Measurements from ENCODE around the gene SKI. TPM values are rescaled to one million over a fixed set of nuclear protein-coding genes. Genes with fewer than 3 reads are reported as not detected.

Gene SKI
- total RNA-seq, 2 experiments from 2014 or later = 4.7 to 11.7 TPM

DNA sequence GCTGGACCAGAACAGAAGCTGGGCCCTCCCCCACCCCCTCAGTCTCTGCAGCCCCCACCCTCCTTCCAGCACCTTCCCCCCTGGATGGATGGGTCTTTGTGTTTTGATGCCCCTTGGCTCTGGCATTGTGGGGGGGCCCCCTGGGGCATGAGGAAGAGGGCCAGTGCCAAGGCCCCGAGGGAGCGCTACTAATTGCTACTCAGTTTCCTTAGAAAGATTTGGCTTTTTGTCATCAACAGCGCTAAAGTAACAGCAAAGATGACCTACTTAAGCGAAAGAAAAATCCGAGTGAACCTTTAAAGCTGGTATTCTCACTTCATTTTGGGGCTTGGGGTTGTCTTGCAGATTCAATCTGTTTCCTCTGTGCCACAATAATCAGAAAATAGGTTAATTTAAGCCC is 63.5 kb downstream of the SKI start:
- no peak overlapping the region for H3K4me2 ChIP-seq (ENCODE audit: low read length)
- TF ChIP-seq EZH2phosphoT487 (IDR thresholded peaks at IDR 0.05; ENCODE audit: borderline replicate concordance, low read depth, low read length) = no peak
- TF ChIP-seq, protein P1, sequence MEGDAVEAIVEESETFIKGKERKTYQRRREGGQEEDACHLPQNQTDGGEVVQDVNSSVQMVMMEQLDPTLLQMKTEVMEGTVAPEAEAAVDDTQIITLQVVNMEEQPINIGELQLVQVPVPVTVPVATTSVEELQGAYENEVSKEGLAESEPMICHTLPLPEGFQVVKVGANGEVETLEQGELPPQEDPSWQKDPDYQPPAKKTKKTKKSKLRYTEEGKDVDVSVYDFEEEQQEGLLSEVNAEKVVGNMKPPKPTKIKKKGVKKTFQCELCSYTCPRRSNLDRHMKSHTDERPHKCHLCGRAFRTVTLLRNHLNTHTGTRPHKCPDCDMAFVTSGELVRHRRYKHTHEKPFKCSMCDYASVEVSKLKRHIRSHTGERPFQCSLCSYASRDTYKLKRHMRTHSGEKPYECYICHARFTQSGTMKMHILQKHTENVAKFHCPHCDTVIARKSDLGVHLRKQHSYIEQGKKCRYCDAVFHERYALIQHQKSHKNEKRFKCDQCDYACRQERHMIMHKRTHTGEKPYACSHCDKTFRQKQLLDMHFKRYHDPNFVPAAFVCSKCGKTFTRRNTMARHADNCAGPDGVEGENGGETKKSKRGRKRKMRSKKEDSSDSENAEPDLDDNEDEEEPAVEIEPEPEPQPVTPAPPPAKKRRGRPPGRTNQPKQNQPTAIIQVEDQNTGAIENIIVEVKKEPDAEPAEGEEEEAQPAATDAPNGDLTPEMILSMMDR (conservative IDR thresholded peaks at IDR 0.05; ENCODE audit: low read length) = no peak

DNA sequence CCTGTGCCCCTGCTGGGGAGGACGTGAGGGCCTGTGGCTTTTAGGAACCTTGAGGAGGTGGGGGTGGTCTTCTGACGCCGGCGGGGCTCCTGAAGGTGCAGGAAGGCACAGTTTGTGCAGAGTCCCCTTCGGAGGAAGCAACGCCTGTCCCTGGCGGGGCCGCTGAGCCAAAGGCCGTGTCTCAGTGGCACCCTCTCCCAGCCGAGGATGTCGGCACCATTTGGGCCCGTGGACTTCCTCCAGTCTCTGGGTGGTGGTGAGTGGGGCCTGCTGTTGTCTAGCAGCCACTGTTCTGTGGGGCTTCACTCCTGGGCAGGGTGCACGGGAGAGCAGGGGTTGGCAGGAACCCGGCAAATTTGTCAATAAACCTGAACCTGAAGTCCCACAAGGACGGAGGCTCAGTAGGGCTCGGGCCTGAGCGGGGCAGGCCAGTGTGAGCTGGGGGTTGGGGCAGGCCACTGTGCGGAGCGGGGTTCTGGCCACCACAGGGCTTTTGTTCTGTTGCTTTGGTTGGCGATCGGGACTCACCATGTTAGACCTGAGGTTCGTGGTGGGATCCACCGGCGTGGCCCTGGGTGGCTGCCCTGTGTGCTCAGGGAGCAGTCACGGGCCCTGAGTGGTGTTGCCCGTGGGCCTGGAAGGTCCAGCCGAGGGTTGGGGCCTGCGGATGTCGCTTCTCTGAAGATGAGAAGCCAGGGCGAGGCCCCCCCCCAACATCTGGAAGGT is 64.8 kb downstream of the SKI start:
- no TSS peak for BruUV-seq (replicated peaks)
- CTCF ChIA-PET (ENCODE audit: unreplicated experiment) = no interaction called here
- TF ChIP-seq, protein P1 (conservative IDR thresholded peaks at IDR 0.05; ENCODE audit: low read length) = no peak
- no peak for TF ChIP-seq EZH2phosphoT487 (IDR thresholded peaks at IDR 0.05; ENCODE audit: borderline replicate concordance, low read depth, low read length)
- no peak overlapping the region for H2AFZ ChIP-seq (ENCODE audit: low read length)
- no peak overlapping the region for H3K27ac ChIP-seq (ENCODE audit: low read depth, low read length, poor library complexity, severe bottlenecking)
- no peak overlapping the region for H3K4me3 ChIP-seq (ENCODE audit: low read depth, low read length, poor library complexity, severe bottlenecking)
- H3K4me2 ChIP-seq (ENCODE audit: low read length) = no peak overlapping the region
- no peaks in the 10 kb centered on the region for H3K79me2 ChIP-seq (ENCODE audit: insufficient read depth, low read depth, low read length)
- POLR2A ChIA-PET = no interaction called here
- DNase-seq (ENCODE audit: low spot score) = no peak
- H3K36me3 ChIP-seq (ENCODE audit: insufficient read depth, low read length) = no peaks in the 10 kb centered on the region
- intact Hi-C loops (cut with micrococcal nuclease; ENCODE audit: unreplicated experiment) = no loop called here
- H3K9me3 ChIP-seq (ENCODE audit: low read length) = no peaks in the 10 kb centered on the region
- peaks cover 7% of the 10 kb centered on the region for H3K4me1 ChIP-seq (ENCODE audit: insufficient read depth, low read length, poor library complexity, severe bottlenecking)
- no peaks in the 10 kb centered on the region for H3K9me2 ChIP-seq (ENCODE audit: insufficient read depth, low read length)
- H4K20me1 ChIP-seq (ENCODE audit: insufficient read depth, low read length) = peaks cover 6% of the 10 kb centered on the region; the same call in 1 of the 2 replicates

More for the DNA sequence above, 63.5 kb downstream of the SKI start:
- ChIA-PET CTCF (ENCODE audit: unreplicated experiment) (no interaction called here), POLR2A (no interaction called here)
- H3K4me3 ChIP-seq (ENCODE audit: low read depth, low read length, poor library complexity, severe bottlenecking) = no peak overlapping the region
- H2AFZ ChIP-seq (ENCODE audit: low read length) = no peak overlapping the region
- intact Hi-C loops (cut with micrococcal nuclease; ENCODE audit: unreplicated experiment) = no loop called here
- no TSS peak for BruUV-seq (replicated peaks)
- H3K27ac ChIP-seq (ENCODE audit: low read depth, low read length, poor library complexity, severe bottlenecking) = no peak overlapping the region
- no peaks in the 10 kb centered on the region for H3K9me3 ChIP-seq (ENCODE audit: low read length)
- no peak for DNase-seq (ENCODE audit: low spot score)
- H3K4me1 ChIP-seq (ENCODE audit: insufficient read depth, low read length, poor library complexity, severe bottlenecking) = peaks cover 7% of the 10 kb centered on the region
- no peaks in the 10 kb centered on the region for H3K79me2 ChIP-seq (ENCODE audit: insufficient read depth, low read depth, low read length)
- no peaks in the 10 kb centered on the region for H3K9me2 ChIP-seq (ENCODE audit: insufficient read depth, low read length)
- H4K20me1 ChIP-seq (ENCODE audit: insufficient read depth, low read length) = peaks cover 6% of the 10 kb centered on the region; the same call in 1 of the 2 replicates
- H3K36me3 ChIP-seq (ENCODE audit: insufficient read depth, low read length) = no peaks in the 10 kb centered on the region

DNA sequence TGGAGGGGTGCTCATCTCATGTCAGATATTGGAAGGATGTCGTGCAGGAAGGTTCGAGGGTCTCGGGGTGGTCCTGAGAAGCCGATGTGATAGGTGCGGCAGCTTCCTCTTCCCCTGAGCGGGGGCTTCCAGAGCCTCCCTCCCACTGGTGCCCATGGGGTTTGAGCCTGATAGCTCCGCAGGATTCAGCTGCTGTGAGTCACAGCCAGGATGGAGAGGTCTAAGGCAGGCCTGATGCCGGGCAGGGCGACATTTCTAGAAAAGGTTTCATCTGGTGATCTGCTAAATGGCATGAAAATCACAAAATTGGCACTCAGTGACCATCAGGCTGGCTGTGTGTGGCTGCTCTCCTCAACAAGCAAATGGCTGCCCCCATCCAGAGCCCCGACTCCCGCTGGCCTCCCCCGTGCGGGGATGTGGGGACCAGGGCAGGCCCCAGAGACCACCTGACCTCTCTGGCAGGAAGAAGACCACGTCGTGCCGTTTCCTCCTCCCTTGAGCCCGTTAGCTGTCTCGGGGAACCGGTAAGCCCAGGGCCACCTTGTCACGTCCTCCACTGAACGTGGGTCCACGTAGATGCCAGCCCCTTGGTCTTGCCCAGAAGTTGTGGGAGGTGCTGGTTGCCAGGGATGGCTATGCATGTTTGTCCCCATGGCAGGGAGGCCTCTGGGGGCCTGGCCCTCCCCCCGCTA is 66.1 kb downstream of the SKI start:
- CTCF ChIA-PET (ENCODE audit: unreplicated experiment) = no interaction called here
- H4K20me1 ChIP-seq (ENCODE audit: insufficient read depth, low read length) = peaks cover 6% of the 10 kb centered on the region; the same call in 1 of the 2 replicates

More for the DNA sequence above, 66.1 kb downstream of the SKI start:
- TF ChIP-seq, protein P1 (conservative IDR thresholded peaks at IDR 0.05; ENCODE audit: low read length) = no peak
- TF ChIP-seq EZH2phosphoT487 (IDR thresholded peaks at IDR 0.05; ENCODE audit: borderline replicate concordance, low read depth, low read length) = no peak
- H3K27ac ChIP-seq (ENCODE audit: low read depth, low read length, poor library complexity, severe bottlenecking) = no peak overlapping the region
- H3K9me2 ChIP-seq (ENCODE audit: insufficient read depth, low read length) = no peaks in the 10 kb centered on the region
- H3K36me3 ChIP-seq (ENCODE audit: insufficient read depth, low read length) = no peaks in the 10 kb centered on the region
- intact Hi-C loops (cut with micrococcal nuclease; ENCODE audit: unreplicated experiment) = no loop called here
- H2AFZ ChIP-seq (ENCODE audit: low read length) = no peak overlapping the region
- H3K4me1 ChIP-seq (ENCODE audit: insufficient read depth, low read length, poor library complexity, severe bottlenecking) = peaks cover 8% of the 10 kb centered on the region
- H3K9me3 ChIP-seq (ENCODE audit: low read length) = no peaks in the 10 kb centered on the region
- DNase-seq (ENCODE audit: low spot score) = no peak
- H3K4me2 ChIP-seq (ENCODE audit: low read length) = no peak overlapping the region
- H3K4me3 ChIP-seq (ENCODE audit: low read depth, low read length, poor library complexity, severe bottlenecking) = no peak overlapping the region
- no peaks in the 10 kb centered on the region for H3K79me2 ChIP-seq (ENCODE audit: insufficient read depth, low read depth, low read length)
- no TSS peak for BruUV-seq (replicated peaks)
- POLR2A ChIA-PET = no interaction called here

All from OCI-LY7 (cell line).